H9 (cell line): Measurements from ENCODE around the gene TMEM135. TPM values are rescaled to one million over a fixed set of nuclear protein-coding genes. Genes with fewer than 3 reads are reported as not detected.
"Not testable (repeated sequence)": the region's sequence is repeated elsewhere in the genome, so short reads cannot be mapped to it uniquely, and the experiment has no call there.

ENCODE experiments used
- DNase-seq: peaks from one replicate; pipeline ENCODE4 v3.0.0-alpha.2; 2017
- H2AFZ ChIP-seq: one replicate; pipeline ENCODE4 v1.6.1; 2013; ENCODE audit warnings: mild to moderate bottlenecking, low read length, control low read depth, moderate library complexity
- H2AK5ac ChIP-seq: 2 replicates; pipeline ENCODE4 v1.6.1; 2013; ENCODE audit warnings: low read length, control low read depth, mixed read lengths; ENCODE audit not compliant: insufficient read length
- H2BK120ac ChIP-seq: one replicate; pipeline ENCODE4 v1.6.1; 2013; ENCODE audit warnings: low read depth, mild to moderate bottlenecking, low read length, control low read depth, inconsistent platforms; ENCODE audit not compliant: poor library complexity, severe bottlenecking
- H2BK12ac ChIP-seq: 2 replicates; pipeline ENCODE4 v1.6.1; 2013; ENCODE audit warnings: low read length, control low read depth, mixed read lengths, low read depth; ENCODE audit not compliant: insufficient read length
- H2BK15ac ChIP-seq: 2 replicates; pipeline ENCODE4 v1.6.1; 2013; ENCODE audit warnings: low read depth, low read length, control low read depth
- H2BK20ac ChIP-seq: one replicate; pipeline ENCODE4 v1.6.1; 2013; ENCODE audit warnings: low read depth, mild to moderate bottlenecking, low read length, control low read depth, inconsistent platforms; ENCODE audit not compliant: poor library complexity, severe bottlenecking
- H2BK5ac ChIP-seq: 2 replicates; pipeline ENCODE4 v1.6.1; 2013; ENCODE audit warnings: low read length, control low read depth, mixed read lengths; ENCODE audit not compliant: insufficient read length
- H3K14ac ChIP-seq: 2 replicates; pipeline ENCODE4 v1.6.1; 2013; ENCODE audit warnings: low read length, control low read depth; ENCODE audit not compliant: insufficient read depth
- H3K18ac ChIP-seq: 2 replicates; pipeline ENCODE4 v1.6.1; 2013; ENCODE audit warnings: low read depth, mild to moderate bottlenecking, mixed read lengths, low read length, control low read depth; ENCODE audit not compliant: insufficient read length
- H3K23ac ChIP-seq: 2 replicates; pipeline ENCODE4 v1.6.1; 2013; ENCODE audit warnings: low read length, control low read depth, mixed read lengths, low read depth; ENCODE audit not compliant: insufficient read length
- H3K23me2 ChIP-seq: 2 replicates; pipeline ENCODE4 v1.6.1; 2013; ENCODE audit warnings: low read depth, mild to moderate bottlenecking, mixed read lengths, low read length, control low read depth; ENCODE audit not compliant: insufficient read length, poor library complexity, severe bottlenecking
- H3K27ac ChIP-seq: 2 replicates; pipeline ENCODE4 v1.5.1; 2013; ENCODE audit warnings: low read length, control low read depth, mixed read lengths, low read depth; ENCODE audit not compliant: insufficient read length
- H3K27me3 ChIP-seq: 2 replicates; pipeline ENCODE4 v1.6.1; 2013; ENCODE audit warnings: low read length, control low read depth, inconsistent platforms; ENCODE audit not compliant: insufficient read depth
- H3K4ac ChIP-seq: 2 replicates; pipeline ENCODE4 v1.6.1; 2013; ENCODE audit warnings: low read depth, mild to moderate bottlenecking, control low read depth, inconsistent platforms, low read length, moderate library complexity
- H3K4me1 ChIP-seq: 2 replicates; pipeline ENCODE4 v1.6.1; 2013; ENCODE audit warnings: low read length, control low read depth, inconsistent platforms; ENCODE audit not compliant: insufficient read depth
- H3K4me2 ChIP-seq: 2 replicates; pipeline ENCODE4 v1.6.1; 2013; ENCODE audit warnings: low read length, control low read depth, mixed read lengths; ENCODE audit not compliant: insufficient read length, insufficient read depth
- H3K56ac ChIP-seq: 2 replicates; pipeline ENCODE4 v1.6.1; 2013; ENCODE audit warnings: low read depth, mild to moderate bottlenecking, mixed read lengths, low read length, control low read depth; ENCODE audit not compliant: insufficient read length
- H3K79me1 ChIP-seq: 2 replicates; pipeline ENCODE4 v1.6.1; 2013; ENCODE audit warnings: low read depth, mild to moderate bottlenecking, moderate library complexity, low read length, control low read depth, inconsistent platforms; ENCODE audit not compliant: insufficient read depth, poor library complexity, severe bottlenecking
- H3K79me2 ChIP-seq: 2 replicates; pipeline ENCODE4 v1.6.1; 2013; ENCODE audit warnings: low read length, control low read depth, inconsistent platforms; ENCODE audit not compliant: insufficient read depth
- H3K9ac ChIP-seq: 2 replicates; pipeline ENCODE4 v1.6.1; 2013; ENCODE audit warnings: low read length, control low read depth, mixed read lengths; ENCODE audit not compliant: insufficient read length; ENCODE audit errors: extremely low read depth
- H3K9me3 ChIP-seq: one replicate; pipeline ENCODE4 v1.6.1; 2013; ENCODE audit warnings: low read depth, low read length, inconsistent platforms; ENCODE audit not compliant: control insufficient read depth
- H3T11ph ChIP-seq: one replicate; pipeline ENCODE4 v1.6.1; 2013; ENCODE audit warnings: mild to moderate bottlenecking, low read length, control low read depth, inconsistent platforms
- H4K20me1 ChIP-seq: one replicate; pipeline ENCODE4 v1.6.1; 2013; ENCODE audit not compliant: control insufficient read depth, insufficient read length, insufficient read depth
- H4K5ac ChIP-seq: 2 replicates; pipeline ENCODE4 v1.6.1; 2013; ENCODE audit warnings: low read depth, mild to moderate bottlenecking, mixed read lengths, low read length, control low read depth; ENCODE audit not compliant: insufficient read length
- H4K8ac ChIP-seq: replicated peaks from 2 replicates; pipeline ENCODE4 v1.6.1; 2013; ENCODE audit warnings: low read length, control low read depth, mixed read lengths, low read depth; ENCODE audit not compliant: insufficient read length
- H4K91ac ChIP-seq: 2 replicates; pipeline ENCODE4 v1.6.1; 2013; ENCODE audit warnings: low read depth, mild to moderate bottlenecking, moderate library complexity, mixed read lengths, low read length, control low read depth; ENCODE audit not compliant: insufficient read length
- H3K27ac Mint-ChIP-seq, 3 experiments: 2 replicates in 2 of 3; 3 replicates in 1 of 3; pipeline ENCODE4 v1.8.0; 2020 to 2021; ENCODE audit warnings: mixed read lengths in 3 of 3, mild to moderate bottlenecking in 1 of 3, moderate library complexity in 1 of 3
- H3K27me3 Mint-ChIP-seq: 2 replicates; pipeline ENCODE4 v1.8.0; 2021; ENCODE audit warnings: low read depth, mild to moderate bottlenecking, moderate library complexity, mixed read lengths
- H3K36me3 Mint-ChIP-seq, 3 experiments: 2 replicates in 2 of 3; 3 replicates in 1 of 3; pipeline ENCODE4 v1.8.0; 2020 to 2021; ENCODE audit warnings: low read depth in 3 of 3, mixed read lengths in 3 of 3; ENCODE audit not compliant: insufficient read depth in 1 of 3
- H3K4me1 Mint-ChIP-seq, 2 experiments: 2 replicates each; pipeline ENCODE4 v1.8.0; 2020; ENCODE audit warnings: mixed read lengths in 2 of 2
- H3K4me3 Mint-ChIP-seq, 2 experiments: 2 replicates in 1 of 2; 3 replicates in 1 of 2; pipeline ENCODE4 v1.8.0; 2020 to 2021; ENCODE audit warnings: mild to moderate bottlenecking in 2 of 2, mixed read lengths in 2 of 2, moderate library complexity in 1 of 2
- H3K9me3 Mint-ChIP-seq, 2 experiments: 2 replicates in 1 of 2; 3 replicates in 1 of 2; pipeline ENCODE4 v1.8.0; 2020; ENCODE audit warnings: mild to moderate bottlenecking in 2 of 2, mixed read lengths in 2 of 2, moderate library complexity in 1 of 2
- WGBS: extraction: QIAGEN DNeasy Blood & Tissue Kit; methylation state at CpG from one replicate; pipeline ENCODE4 v1.1.7; 2013; ENCODE audit warnings: missing lambda C conversion rate, low lambda C conversion rate, mixed read lengths; ENCODE audit not compliant: insufficient read length; ENCODE audit errors: extremely low coverage; 5-methylcytosine and 5-hydroxymethylcytosine counted together
- total RNA-seq: library from RNA; stranded (reverse); gene quantifications from 2 replicates; pipeline ENCODE4 v1.2.1, GENCODE V29; 2021
- TF ChIP-seq, protein P1 (sequence below): fragments of 200-600 bp; sonication (generic); conservative IDR thresholded peaks from 3 replicates; pipeline ENCODE4 v1.8.0; 2021; ENCODE audit warnings: antibody characterized with exemption, mild to moderate bottlenecking

TMEM135 gene
- total RNA-seq, 1 experiment from 2014 or later = 25.2 TPM

DNA sequence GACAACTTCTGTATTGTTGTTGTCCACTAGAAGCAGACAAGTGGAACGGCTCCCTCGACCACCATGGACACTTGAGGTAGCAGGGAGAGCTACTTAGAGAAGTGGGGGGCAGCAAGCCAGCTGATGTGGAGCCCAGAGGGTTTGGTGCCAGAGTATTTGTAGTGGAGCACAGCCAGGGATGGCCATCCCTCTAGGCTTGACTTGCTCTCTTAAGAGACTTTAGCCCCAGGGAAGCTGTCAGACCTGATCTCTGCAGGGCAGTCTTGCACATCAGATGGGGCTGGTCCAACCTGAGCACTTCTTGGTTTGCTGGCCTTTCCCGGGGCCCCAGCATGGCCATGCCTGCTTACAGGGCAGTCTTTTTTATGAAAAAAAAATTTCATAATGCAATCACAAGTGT lies 15.0 kb upstream of the TMEM135 start:
- no peak overlapping the region for H3K9ac ChIP-seq
- no peak overlapping the region for H2AFZ ChIP-seq
- no peak overlapping the region for H3K27ac Mint-ChIP-seq
- no peaks in the 10 kb centered on the region; the same call in 1 of the 2 replicates for H3K4me1 ChIP-seq
- no peak overlapping the region for H3K4ac ChIP-seq
- H4K91ac ChIP-seq = no peak overlapping the region
- no CpG with 5 or more reads among the region's 3 CpGs for WGBS
- H2AK5ac ChIP-seq = no peak overlapping the region
- no peak overlapping the region for H3K4me3 Mint-ChIP-seq
- H3K23me2 ChIP-seq = no peaks in the 10 kb centered on the region
- H3K18ac ChIP-seq = no peak overlapping the region
- H4K5ac ChIP-seq = no peak overlapping the region
- no peak overlapping the region for H3K23ac ChIP-seq
- H4K20me1 ChIP-seq = no peaks in the 10 kb centered on the region
- H3T11ph ChIP-seq = no peak overlapping the region
- TF ChIP-seq, protein P1, sequence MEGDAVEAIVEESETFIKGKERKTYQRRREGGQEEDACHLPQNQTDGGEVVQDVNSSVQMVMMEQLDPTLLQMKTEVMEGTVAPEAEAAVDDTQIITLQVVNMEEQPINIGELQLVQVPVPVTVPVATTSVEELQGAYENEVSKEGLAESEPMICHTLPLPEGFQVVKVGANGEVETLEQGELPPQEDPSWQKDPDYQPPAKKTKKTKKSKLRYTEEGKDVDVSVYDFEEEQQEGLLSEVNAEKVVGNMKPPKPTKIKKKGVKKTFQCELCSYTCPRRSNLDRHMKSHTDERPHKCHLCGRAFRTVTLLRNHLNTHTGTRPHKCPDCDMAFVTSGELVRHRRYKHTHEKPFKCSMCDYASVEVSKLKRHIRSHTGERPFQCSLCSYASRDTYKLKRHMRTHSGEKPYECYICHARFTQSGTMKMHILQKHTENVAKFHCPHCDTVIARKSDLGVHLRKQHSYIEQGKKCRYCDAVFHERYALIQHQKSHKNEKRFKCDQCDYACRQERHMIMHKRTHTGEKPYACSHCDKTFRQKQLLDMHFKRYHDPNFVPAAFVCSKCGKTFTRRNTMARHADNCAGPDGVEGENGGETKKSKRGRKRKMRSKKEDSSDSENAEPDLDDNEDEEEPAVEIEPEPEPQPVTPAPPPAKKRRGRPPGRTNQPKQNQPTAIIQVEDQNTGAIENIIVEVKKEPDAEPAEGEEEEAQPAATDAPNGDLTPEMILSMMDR = no peak
- H3K4me1 Mint-ChIP-seq = peaks cover 9 to 13% of the 10 kb centered on the region in 2 experiments; a peak in 3 of 4 replicates
- H3K9me3 ChIP-seq = peaks cover 7% of the 10 kb centered on the region
- peaks cover 4 to 11% of the 10 kb centered on the region in 2 experiments; a peak in 4 of 5 replicates for H3K9me3 Mint-ChIP-seq
- no peak overlapping the region for H3K4me2 ChIP-seq
- no peak overlapping the region for H3K56ac ChIP-seq
- no peaks in the 10 kb centered on the region for H3K79me2 ChIP-seq
- no peaks in the 10 kb centered on the region for H3K79me1 ChIP-seq
- no peak overlapping the region for H3K14ac ChIP-seq
- H2BK12ac ChIP-seq = no peak overlapping the region
- no peaks in the 10 kb centered on the region; the same call in 1 of the 2 replicates for H3K27me3 Mint-ChIP-seq
- H2BK120ac ChIP-seq = no peak overlapping the region
- no peak for DNase-seq
- no peak overlapping the region for H4K8ac ChIP-seq
- no peaks in the 10 kb centered on the region; the same call in 1 of the 2 replicates for H3K27me3 ChIP-seq
- H3K36me3 Mint-ChIP-seq = peaks cover 3 to 19% (median 7%) of the 10 kb centered on the region in 3 experiments; a peak in 5 of 7 replicates
- no peak overlapping the region for H2BK15ac ChIP-seq
- H2BK20ac ChIP-seq = no peak overlapping the region
- no peak overlapping the region for H2BK5ac ChIP-seq
- H3K27ac ChIP-seq = no peak overlapping the region

DNA sequence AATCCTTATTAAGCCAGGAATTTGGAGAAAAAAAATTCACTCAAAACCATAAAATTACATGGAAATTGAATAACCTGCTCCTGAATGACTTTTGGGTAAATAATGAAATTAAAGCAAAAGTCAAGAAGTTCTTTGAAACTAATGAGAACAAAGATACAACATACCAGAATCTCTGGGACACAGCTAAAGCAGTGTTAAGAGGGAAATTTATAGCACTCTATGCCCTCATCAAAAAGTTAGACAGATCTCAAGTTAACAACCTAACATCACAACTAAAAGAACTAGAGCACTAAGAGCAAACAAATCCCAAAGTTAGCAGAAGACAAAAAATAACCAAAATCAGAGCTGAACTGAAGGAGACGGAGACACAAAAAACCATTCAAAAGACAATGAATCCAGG lies 11.3 kb upstream of the TMEM135 start:
- not testable (repeated sequence) for H3K79me2 ChIP-seq, H2BK12ac ChIP-seq, H3K27me3 Mint-ChIP-seq, H3K4me2 ChIP-seq, H3K36me3 Mint-ChIP-seq, H3K14ac ChIP-seq, H2AFZ ChIP-seq, H3K9me3 Mint-ChIP-seq, H3K23ac ChIP-seq, H3K79me1 ChIP-seq, H2BK20ac ChIP-seq, H3K27ac ChIP-seq, H3K56ac ChIP-seq, H4K91ac ChIP-seq, H3K23me2 ChIP-seq, H3K4ac ChIP-seq, H4K5ac ChIP-seq, H3K9me3 ChIP-seq, H3K4me1 ChIP-seq, H3K4me1 Mint-ChIP-seq, H4K20me1 ChIP-seq, H3K4me3 Mint-ChIP-seq, H2BK5ac ChIP-seq, H3K27ac Mint-ChIP-seq, H2BK15ac ChIP-seq, H2BK120ac ChIP-seq, H3K27me3 ChIP-seq, H3K18ac ChIP-seq, H4K8ac ChIP-seq, H2AK5ac ChIP-seq, DNase-seq, H3K9ac ChIP-seq, H3T11ph ChIP-seq
- WGBS = no CpG with 5 or more reads among the region's 1 CpG
